Stimulated activated CD4-positive, alpha-beta T cell treated with anti-CD3 and anti-CD28 coated beads, Interleukin-1b, Interleukin-23, amount 100 ng/mL, for 1 hour (primary cell): ENCODE data around the gene SMG5.

Experiments
- DNase-seq, 2 donors: peaks; one replicate each; pipeline ENCODE4 v3.0.0-alpha.2; 2020; ENCODE audit warnings: low read depth in 2 of 2

The SMG5 gene

DNA sequence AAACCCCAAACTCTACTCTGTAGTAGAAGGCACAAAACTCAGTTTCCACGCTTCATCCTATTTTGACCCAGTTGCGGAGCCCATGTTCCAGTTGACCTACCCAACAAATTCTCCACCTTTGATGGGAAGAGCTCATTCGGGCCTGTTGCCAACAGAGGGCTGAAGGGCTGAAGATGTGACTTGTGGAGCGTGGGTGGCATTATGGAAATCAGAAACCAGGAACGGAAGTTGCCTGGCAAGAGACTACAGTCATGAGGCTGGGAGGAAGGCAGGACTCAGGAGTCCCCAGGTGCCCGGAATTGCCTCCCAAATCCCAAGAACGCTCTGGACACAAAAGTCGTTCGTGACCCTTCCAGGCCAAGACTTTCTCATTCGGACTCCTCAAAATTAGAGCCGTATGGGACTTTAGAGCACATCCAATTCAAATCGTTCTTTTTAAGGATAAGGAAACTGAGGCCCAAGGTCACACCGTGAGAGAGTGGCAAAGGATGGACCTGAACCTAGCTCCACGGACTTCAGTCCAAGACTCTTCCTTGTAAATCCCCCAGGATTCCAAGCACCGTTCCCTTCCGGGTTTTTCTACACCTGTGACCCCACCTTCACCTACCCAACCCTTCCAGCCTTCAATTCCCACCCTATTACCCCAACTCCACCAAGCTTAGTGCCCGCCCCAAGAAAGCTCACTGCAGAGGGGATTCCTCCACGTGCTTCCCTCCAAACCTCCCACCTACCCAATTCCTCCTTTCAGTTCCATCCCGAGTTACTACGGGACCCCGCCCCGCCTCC, 739 bp downstream of the SMG5 start:
- no peak for DNase-seq

DNA sequence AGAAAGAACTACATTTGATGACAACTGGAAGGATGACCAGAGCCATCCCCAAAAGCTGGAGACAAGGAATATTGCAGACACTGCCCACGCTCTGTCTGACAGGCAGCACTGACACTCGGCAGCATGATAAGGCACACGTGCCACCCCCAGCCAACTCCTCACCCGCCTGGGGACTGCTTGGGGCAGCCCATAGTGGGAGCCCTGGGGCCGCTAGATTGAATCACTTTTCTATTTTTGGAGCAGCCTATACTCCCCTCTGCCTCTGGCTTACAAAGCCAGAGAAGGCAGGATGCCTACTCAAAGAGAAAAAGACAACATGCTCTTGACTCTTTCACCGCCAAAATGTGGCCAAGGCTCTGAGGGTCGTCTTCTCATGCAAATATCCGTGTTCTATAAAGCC, 1.3 kb downstream of the SMG5 start:
- peak in 1 of 2 donors; percentile 17 for DNase-seq

DNA sequence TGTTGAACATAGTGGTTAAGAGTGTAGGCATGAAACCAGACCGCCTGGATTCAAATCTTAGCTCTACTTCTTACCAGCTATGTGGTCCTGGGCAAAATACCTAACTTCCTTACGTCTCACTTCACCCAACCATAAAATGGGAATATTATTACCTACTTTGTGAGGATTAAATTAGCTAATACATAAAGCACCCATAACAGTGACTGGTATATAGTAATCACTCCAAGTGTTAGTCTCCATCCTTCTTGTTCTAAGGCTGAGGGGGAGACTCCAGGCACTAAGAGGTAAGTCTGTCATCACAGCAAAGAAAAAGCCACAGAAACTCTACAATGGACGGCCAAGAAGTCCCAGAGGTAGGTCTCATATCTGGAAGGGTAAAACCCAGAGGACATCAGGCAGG, 2.8 kb downstream of the SMG5 start:
- no peak for DNase-seq

DNA sequence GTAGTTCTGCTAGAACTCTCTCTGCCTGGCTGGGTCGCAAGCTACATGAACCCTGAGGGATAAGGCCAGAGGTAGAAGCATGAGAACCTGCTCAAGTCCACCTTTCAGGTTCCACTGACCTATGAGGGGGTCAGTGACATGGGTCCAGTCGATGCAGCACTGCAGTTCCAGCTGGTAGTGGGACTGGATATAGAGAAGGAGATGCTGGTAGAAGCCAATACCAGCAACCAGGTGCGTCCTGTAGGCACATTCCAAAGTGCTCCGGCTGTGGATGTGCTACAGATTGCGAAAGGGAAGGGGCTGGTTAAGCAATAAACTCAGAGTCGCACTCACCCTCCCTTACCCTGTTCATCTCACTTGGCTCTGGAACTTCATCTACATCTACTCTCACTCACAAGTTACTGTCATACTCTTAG, 5.7 kb downstream of the SMG5 start:
- no peak for DNase-seq

DNA sequence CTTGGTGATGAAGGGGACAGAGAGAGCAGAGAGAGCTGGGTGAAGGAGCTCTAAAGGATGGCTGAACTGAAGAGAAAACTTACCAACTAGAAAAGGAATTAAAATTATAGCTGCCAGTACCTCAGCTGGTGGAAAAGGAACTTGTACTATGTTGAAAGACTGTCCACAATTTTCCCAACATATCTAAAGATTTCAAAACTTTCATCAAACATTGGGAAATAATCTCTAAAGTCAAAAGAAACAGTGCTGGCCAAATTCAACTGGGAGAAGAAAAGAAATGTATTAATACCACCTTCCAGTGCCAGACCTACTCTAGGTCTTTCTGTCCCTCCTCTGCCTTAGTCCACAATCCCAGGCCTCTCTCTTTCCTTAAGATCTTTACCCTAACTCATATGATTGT, 6.1 kb downstream of the SMG5 start:
- no peak for DNase-seq

DNA sequence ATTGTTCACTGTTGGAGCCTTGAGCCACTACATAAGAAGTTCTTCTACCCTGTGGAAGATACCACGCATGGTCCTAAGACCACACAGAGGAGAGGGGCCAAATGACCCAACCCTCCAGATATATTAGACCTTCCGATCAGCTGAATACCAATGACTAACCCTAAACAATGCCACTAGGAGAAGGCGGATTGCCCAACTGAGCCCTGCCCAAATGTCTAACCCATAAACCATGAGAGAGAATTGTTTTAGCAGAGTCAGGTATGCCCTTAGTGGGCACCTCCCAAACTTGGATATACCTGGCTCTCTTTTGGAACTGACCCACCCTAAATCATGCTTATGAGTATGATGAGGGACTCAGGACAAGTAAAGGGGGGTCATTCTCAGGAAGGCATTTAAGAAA, 12.3 kb downstream of the SMG5 start:
- DNase-seq, result no peak

DNA sequence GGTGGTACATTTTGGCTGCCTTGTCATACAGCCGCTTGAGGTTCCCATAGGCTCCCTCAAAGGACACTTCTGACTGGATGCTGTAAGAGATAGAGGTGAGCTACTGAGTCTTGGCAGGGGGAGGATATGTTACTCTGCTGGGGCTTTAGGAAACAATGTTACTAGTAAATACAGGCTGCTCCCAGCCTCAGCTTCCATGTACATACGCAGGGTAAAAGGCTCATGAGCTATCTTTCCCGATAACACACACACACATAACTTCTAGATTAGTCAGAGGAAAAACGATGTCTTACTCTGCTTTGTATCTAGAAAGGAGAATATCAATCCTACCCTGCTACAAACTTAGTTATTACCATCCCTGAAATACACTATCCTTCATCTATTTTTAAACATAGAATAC, 14.3 kb downstream of the SMG5 start:
- no peak for DNase-seq

DNA sequence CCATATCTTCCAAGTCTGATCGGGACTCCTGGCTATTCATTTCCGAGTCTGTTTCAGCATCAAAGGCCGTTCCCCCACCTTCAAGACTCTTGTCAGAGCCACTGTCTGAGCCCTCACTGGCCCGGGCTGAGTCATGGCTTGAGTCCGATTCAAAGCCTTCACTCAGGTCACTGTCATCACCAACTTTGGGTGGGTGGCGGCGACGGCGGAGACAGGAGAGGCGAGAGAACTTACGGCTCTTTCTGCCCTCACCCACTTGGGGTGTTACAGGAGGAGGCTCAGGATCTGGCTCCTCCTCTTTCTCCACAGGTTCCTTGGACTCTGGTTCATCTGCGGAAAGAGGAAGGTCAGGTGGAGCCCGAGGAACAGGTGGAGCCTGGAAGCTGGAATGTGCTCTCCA, 16.6 kb downstream of the SMG5 start:
- no peak for DNase-seq

DNA sequence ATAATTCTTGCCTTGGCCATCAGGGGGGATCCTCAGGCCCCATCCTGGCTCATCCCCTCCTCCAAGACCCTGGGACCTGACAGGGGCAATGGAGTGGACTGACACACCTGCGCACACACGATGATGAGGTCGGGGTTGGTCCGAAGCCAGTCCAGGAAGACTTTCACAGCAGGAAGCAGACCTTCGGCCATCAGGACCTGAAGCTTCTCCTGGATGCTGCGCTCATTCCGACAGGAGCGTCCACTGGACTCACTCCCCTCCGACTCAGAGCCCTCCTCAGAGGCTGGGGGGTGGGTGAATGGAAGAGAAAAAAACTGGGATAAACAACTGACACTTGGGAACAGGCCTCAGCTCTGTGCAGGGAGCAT, 19.4 kb downstream of the SMG5 start:
- DNase-seq, result no peak

DNA sequence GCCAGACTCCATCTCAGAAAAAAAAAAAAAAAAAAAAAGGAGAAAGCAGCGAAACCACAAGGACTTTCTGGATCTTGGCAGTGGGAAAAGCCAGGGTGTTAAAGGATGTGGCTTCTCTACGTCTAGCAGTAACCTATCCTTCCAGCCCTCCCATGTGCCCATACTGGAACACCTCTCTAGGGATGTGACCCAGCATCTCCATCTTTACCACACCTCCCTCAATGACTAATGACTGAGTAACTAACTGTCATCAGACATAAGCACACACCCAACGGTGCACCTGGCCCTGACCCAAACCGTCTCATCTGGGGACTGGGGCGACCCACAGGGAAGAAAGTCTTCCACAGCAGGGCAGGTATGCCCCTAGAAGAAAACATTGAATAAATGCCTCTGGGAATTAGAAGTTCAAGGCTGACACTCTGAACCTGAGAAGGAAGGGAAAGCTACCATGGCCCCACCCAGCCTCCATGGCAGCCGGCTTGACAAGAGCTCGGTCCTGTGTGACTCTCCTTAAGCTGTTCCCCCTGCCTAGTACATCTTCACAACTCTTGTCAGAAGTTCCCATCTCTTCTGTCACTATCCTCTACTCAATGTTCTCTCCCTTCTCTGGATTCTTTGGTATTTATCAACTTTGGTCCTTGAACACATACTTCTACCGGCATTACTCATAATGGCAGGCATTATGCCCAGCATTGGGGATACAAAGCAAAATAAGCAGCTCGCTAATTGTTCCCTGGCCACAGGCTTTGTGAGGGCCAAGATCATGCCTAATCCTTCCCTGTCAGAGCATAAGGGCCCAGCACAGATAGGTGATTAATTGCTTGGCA, 20.0 kb downstream of the SMG5 start:
- DNase-seq, result no peak

DNA sequence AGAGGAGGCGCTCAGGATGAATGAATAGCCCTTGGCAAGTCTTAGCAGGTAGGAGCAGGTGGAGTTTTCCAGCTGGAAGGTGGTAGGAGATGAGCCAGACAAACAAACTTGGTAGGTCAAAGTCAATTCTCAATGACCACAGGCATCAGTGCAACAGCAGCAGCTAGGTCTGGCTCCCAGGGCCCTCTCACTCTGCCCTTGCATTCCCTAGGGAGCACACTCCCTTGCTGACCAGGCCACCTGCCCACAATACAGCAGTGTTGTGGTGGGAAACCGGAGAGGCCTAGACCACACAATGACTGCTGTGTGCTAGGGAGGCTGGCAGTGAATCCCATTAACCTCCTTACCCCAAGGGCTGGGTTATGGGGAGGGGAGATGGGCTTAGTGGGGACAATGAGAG, 21.7 kb downstream of the SMG5 start:
- DNase-seq, result no peak

DNA sequence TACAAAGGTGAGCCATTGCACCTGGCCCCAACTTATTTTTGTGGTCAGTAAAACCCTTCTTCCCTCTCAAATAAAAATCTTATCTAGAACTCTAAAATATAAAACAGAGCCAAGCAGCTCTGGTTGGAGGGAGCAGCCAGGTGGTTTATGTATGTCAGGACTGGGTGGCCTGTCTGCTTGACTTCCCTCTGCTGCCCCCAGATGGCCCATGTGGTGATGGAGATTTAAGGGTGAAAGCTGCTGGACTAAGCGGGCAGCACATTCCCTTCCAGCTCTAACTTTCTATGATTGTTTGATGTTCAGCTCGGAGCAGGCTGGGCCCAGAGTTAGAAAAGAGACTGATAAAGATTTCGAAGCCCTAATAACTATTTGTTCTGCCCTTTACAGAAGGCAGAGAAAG, 22.8 kb downstream of the SMG5 start:
- DNase-seq, result no peak

DNA sequence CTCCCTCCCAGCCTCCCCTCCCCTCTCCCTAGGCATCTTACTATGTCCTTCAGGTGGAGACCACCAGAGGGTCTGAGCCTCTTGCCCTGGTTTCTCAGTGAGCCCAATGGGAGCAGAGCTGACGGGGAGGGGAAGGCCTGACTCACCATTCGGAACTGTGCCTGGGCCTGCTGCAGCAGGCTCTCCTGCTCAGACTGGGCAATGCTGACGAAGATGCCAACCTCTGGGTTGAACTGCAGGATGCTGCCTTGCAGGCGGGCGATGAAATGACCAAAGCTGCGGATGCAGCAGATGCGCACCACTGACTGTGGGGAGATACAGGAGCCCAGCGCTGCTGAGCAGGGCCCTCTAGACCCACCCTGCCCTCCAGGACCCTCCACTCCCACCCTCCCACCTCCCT, 23.8 kb downstream of the SMG5 start:
- no peak for DNase-seq

DNA sequence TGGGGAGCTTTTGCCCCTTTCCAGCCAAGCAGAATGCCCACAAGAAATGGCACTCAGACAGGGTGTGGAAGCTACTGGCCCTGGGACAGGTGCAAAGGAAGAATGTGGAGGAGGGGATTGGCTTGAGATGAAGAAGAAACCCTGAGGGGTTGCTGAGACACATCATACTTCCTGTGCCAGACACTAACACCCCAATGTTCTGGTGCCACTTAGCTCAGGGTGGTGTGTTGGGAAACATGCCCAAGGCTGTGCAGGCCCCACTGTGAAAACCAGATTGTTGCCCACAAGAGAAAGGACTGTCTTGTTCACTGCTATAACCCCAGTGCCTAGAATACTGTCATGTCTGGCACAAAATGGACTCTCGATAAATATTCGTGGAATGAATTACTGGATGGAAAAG, 24.9 kb downstream of the SMG5 start:
- no peak for DNase-seq

DNA sequence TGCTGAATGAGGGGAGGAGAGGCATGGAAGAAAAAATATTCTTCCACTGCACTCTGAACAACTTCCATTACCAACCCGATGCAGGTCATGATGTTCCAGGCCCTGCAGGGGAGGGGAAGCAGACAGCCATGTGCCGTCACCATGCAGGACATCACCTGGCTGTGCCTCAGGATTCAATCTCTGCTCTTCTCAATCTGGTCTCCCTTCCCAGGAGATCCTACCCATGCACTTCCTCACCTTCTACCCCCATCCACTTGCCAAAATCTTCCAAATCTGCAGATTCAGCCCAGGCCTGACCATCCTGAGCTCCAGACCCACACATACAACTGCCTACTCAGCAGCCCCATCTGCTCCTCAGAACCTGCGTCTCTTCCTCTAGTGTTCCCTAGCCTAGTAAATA, 29.0 kb downstream of the SMG5 start:
- no peak for DNase-seq

DNA sequence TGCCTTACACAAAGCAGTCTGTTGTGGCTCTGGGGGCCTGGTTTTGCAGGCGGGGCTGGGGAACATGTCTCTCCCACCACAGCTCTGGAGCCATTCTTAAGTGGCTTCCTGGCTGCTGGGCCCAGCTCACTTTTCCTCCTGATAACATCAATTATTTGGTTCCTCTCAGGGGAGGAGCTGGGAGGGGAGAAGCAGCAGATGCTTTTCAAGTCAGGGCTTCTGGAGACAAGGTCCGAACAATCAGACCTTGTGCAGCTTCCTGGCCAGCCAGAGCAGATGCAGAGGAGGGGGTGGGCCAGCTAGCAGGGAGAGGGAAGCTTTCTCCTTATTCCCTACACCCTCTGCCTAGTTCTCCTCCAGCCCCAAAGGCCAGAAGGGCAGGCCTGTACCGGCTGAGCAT, 31.1 kb downstream of the SMG5 start:
- no peak for DNase-seq

DNA sequence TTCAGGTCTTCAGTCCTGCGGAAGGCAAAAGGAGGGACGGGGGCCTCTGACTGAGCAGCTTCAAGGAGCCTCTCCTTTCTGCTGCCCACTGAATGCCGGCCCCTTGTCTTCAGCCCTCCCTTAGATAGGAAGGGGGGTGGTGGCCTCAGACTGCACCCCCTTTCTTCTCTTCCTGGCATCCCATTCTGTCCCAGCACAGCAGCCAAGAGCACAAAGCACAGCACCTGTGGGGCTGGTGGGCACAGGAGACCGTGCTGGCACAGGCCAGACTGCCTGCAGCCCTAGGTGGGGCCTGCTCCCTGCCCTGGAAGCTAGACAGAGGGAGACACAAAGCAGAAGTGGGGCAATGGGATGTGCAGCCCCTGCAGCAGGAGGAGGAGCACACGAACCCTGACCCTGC, 33.0 kb downstream of the SMG5 start:
- no peak for DNase-seq

DNA sequence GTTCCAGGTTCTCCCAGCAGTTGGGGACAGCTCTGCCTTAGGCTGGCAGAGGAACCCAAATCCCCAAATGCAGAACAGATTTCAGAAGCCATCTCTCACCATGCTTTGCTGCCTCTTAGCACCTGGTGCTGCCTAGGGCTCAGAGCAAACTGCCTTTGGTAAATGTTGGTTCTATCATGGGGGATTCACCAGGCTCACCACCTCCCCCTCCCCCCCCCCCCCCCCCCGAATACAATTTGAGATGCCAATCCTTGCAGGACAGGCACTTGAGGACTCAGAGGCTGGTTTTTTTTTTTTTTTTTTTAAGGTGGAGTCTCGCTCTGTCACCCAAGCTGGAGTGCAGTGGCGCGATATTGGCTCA, 34.3 kb downstream of the SMG5 start:
- DNase-seq, result no peak

DNA sequence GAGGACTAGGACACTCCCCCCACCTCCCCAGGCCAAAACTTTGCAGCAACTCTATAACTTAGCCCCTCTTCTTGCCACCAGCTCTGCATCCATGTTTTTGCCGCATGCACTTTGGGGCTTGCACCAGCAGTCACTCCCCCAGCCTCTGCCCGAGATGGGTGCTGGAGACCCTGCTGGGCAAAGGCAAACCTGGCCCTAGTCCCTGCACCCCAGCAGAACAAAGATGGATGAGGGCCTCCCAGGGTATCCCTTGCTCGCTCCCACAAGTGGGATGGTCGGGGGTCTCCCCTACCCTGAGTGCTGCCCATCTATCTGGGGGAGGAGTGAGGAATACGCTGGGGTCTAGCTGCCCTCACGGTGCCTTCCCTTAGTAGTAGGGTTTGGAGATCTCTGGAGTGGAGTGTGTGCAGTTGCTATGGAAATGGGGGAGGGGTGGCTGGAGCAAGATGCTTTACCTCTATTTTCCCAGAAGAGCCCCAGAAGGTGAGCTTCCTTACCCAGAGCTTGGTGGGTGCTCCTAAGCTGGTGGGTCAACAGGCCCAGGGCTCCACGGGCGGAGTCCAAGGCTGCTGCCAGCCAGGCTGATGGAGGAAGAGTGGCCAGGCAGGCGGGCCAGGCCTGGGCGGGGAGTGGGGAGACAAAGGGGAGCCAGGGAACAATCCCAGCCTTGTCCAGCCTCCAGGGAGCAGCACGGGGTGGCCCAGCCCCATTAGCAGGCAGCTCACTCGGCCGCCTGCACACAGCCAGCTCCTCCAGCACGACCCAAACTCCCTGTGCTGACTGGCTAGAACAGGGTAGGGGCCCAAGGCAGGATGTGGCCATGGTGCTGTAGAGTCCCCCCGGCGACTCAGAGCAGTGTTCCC, 34.9 kb downstream of the SMG5 start, which contains the start of gene PAQR6:
Gene PAQR6 (minus strand): TSS at position 597 of the 863 bp plus-strand sequence. CDS start 1,325 bp downstream, outside the sequence.
- no peak for DNase-seq

DNA sequence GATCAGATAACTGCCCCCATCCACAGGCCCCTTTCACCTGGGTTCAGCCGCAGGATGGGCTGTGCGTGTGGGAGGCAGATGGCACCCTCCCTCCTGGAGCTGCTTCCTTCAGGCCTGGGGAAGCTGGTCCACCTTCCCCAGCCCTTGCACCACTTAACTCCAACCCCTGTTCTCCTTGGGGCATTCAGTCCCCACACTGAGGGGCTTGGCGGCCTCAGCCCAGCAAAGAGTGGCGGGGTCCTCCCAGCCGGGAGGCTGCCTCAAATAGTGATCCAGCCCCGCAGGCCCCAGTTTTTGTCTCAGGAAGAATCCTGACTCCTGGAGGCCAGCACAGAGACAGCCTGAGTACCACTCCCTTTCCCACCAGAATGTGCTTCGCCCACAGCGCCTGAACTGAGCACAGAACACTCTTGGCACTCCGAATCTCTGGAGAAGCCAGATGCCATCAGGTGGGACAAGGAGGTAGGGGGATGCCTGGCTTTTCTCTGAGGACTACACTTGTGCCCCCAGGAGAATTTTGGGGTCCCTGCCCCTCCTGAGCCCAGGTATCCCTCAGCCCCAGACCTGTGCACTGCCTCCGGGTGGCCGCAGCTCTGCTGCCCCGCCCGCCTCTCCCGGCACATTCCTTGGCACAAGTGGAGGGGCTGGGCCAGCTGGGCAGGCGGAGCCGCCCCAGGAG, 35.7 kb downstream of the SMG5 start:
- DNase-seq, result no peak

DNA sequence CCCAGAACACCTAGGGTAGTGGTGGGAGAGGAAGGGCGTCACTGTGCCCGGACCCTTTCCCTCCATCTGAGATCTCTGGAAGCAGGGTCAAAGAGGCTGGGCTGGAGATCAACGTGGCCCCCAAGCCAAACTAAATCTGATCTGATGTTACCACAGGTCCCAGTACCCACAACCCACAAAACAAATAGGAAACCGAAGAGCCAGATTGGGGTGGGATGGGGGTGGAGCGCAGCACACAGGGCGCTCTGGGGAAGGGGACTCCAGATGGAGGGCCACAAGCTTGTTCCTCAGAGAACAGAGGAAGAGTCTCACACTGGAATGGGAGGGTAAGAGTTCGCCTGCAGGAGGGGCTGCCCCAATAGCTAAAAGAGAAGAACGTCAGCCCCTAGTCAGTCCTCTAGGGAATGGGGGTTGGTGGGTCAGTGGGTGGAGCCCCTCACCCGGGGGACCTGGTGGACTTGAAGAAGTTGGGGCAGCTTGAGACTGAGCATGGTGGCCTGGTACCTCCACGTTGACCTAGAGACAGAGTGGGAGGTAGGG, 36.3 kb downstream of the SMG5 start:
- DNase-seq, result no peak
